ENCODE data around the gene TCEA3.

TCEA3 gene

GRCh38 chr1:23422241-23422877 is 2.2 kb downstream of the TCEA3 start:
- DNase-seq, result peak in 1 of 51 donors; percentile 11

GRCh38 chr1:23421753-23422240 is 2.8 kb downstream of the TCEA3 start:
- DNase-seq, result peak in 2 of 51 donors; percentile 7 to 50

GRCh38 chr1:23421343-23421742 is 3.2 kb downstream of the TCEA3 start:
- no peak for DNase-seq

GRCh38 chr1:23420778-23421177 is 3.8 kb downstream of the TCEA3 start:
- DNase-seq, result no peak

- DNase-seq, result no peak
These were observed 5.4 kb downstream of the TCEA3 start for GRCh38 chr1:23419180-23419579.

- DNase-seq, result no peak
These were observed 7.0 kb downstream of the TCEA3 start for GRCh38 chr1:23417570-23417969.

- DNase-seq, result no peak
These were observed 7.6 kb downstream of the TCEA3 start for GRCh38 chr1:23416964-23417363.

- DNase-seq, result no peak
These were observed 15.7 kb downstream of the TCEA3 start for GRCh38 chr1:23408797-23409290.

- DNase-seq, result peak in 1 of 51 donors; percentile 38
These were observed 17.4 kb downstream of the TCEA3 start for GRCh38 chr1:23407016-23407630.

GRCh38 chr1:23405946-23406345 is 18.6 kb downstream of the TCEA3 start:
- no peak for DNase-seq

- DNase-seq, result peak; percentile 20 to 91 (median 74)
These were observed 20.6 kb downstream of the TCEA3 start for GRCh38 chr1:23403735-23404486.

GRCh38 chr1:23403355-23403734 is 21.2 kb downstream of the TCEA3 start:
- no peak for DNase-seq

GRCh38 chr1:23403038-23403336 is 21.6 kb downstream of the TCEA3 start:
- no peak for DNase-seq

GRCh38 chr1:23402286-23403037 is 22.1 kb downstream of the TCEA3 start:
- DNase-seq, result peak in 4 of 51 donors; percentile 9 to 28 (median 14)

GRCh38 chr1:23401313-23401712 is 23.2 kb downstream of the TCEA3 start:
- DNase-seq, result no peak

- DNase-seq, result no peak
These were observed 24.0 kb downstream of the TCEA3 start for GRCh38 chr1:23400324-23401114.

- no peak for DNase-seq
These were observed 25.3 kb downstream of the TCEA3 start for GRCh38 chr1:23399229-23399628.

GRCh38 chr1:23397908-23398307 is 26.6 kb downstream of the TCEA3 start:
- DNase-seq, result no peak

GRCh38 chr1:23396380-23396779 is 28.2 kb downstream of the TCEA3 start:
- DNase-seq, result no peak

- no peak for DNase-seq
These were observed 28.7 kb downstream of the TCEA3 start for GRCh38 chr1:23395849-23396248.

GRCh38 chr1:23395154-23395724 is 29.3 kb downstream of the TCEA3 start:
- no peak for DNase-seq
